Epidermal melanocyte (primary cell): ENCODE data around the gene FAM186B.

Experiments
- DNase-seq: peaks from one replicate; pipeline ENCODE4 v3.0.0; 2011; ENCODE audit warnings: low spot score; ENCODE audit not compliant: insufficient read length

The FAM186B gene

GRCh38 chr12:49552425-49552824 is 53.0 kb downstream of the FAM186B start:
- no peak for DNase-seq

GRCh38 chr12:49552014-49552413 is 53.4 kb downstream of the FAM186B start:
- DNase-seq: peak; percentile 50

- no peak for DNase-seq
Observed at GRCh38 chr12:49550693-49551252, 54.7 kb downstream of the FAM186B start.

GRCh38 chr12:49549735-49550692 is 55.4 kb downstream of the FAM186B start:
- DNase-seq: no peak

- no peak for DNase-seq
Observed at GRCh38 chr12:49548822-49549648, 56.4 kb downstream of the FAM186B start.

GRCh38 chr12:49548481-49548821 is 57.0 kb downstream of the FAM186B start:
- no peak for DNase-seq

- DNase-seq: no peak
Observed at GRCh38 chr12:49547090-49547690, 58.2 kb downstream of the FAM186B start.

GRCh38 chr12:49546481-49546880 is 59.0 kb downstream of the FAM186B start:
- DNase-seq: no peak

- DNase-seq: no peak
Observed at GRCh38 chr12:49545815-49546214, 59.6 kb downstream of the FAM186B start.

- DNase-seq: no peak
Observed at GRCh38 chr12:49543914-49544815, 61.3 kb downstream of the FAM186B start.

GRCh38 chr12:49543221-49543913 is 62.1 kb downstream of the FAM186B start:
- no peak for DNase-seq

GRCh38 chr12:49542592-49543160 is 62.8 kb downstream of the FAM186B start:
- DNase-seq: no peak

GRCh38 chr12:49541911-49542505 is 63.4 kb downstream of the FAM186B start:
- DNase-seq: no peak

- DNase-seq: no peak
Observed at GRCh38 chr12:49541140-49541861, 64.1 kb downstream of the FAM186B start.

GRCh38 chr12:49540229-49541139 is 65.0 kb downstream of the FAM186B start:
- DNase-seq: no peak

GRCh38 chr12:49539406-49540228 is 65.8 kb downstream of the FAM186B start:
- DNase-seq: no peak
